ENCODE measurements around the gene ADAMTS13. TPM values are rescaled to one million over a fixed set of nuclear protein-coding genes. Genes with fewer than 3 reads are reported as not detected.

Gene ADAMTS13
- total RNA-seq, 1 donor from 2014 or later = 3.2 TPM

Other genes with a start within 250 kb of the ADAMTS13 start
- 0.30 TPM for gene OBP2B, start 213.1 kb upstream of the ADAMTS13 start, total RNA-seq
- 0.39 TPM for gene ABO, start 147.2 kb upstream of the ADAMTS13 start, total RNA-seq
- 12.9 TPM for gene SURF6, start 86.2 kb upstream of the ADAMTS13 start, total RNA-seq
- gene MED22, start 74.2 kb upstream of the ADAMTS13 start, total RNA-seq = 12.4 TPM
- gene RPL7A, start 74.1 kb upstream of the ADAMTS13 start, total RNA-seq = 1,486 TPM
- gene SURF1, start 65.9 kb upstream of the ADAMTS13 start, total RNA-seq = 15.0 TPM
- 9.3 TPM for gene SURF2, start 65.8 kb upstream of the ADAMTS13 start, total RNA-seq
- gene SURF4, start 46.3 kb upstream of the ADAMTS13 start, total RNA-seq = 133 TPM
- gene STKLD1, start 46.0 kb upstream of the ADAMTS13 start, total RNA-seq = 0.49 TPM
- gene REXO4, start 4.4 kb upstream of the ADAMTS13 start, total RNA-seq = 11.3 TPM
- gene CACFD1, start 37.6 kb downstream of the ADAMTS13 start, total RNA-seq = 4.3 TPM
- gene SLC2A6, start 56.7 kb downstream of the ADAMTS13 start, total RNA-seq = 1.8 TPM
- gene MYMK, start 102.6 kb downstream of the ADAMTS13 start, total RNA-seq = 0.89 TPM
- gene ADAMTSL2, start 112.3 kb downstream of the ADAMTS13 start, total RNA-seq = 1.5 TPM
- not detected for gene FAM163B, start 187.0 kb downstream of the ADAMTS13 start, total RNA-seq
- gene DBH, start 214.0 kb downstream of the ADAMTS13 start, total RNA-seq = under 0.01 TPM